GM12878 (cell line): ENCODE results near the gene ZNFX1. TPM values are rescaled to one million over a fixed set of nuclear protein-coding genes. Genes with fewer than 3 reads are reported as not detected.
A peak's percentile ranks its signal among the peaks of the same experiment; 100 is the strongest.

ENCODE experiments used
- ATAC-seq: fragments of 200-7000 bp; cut with Tn5 transposase; 3 replicates; pipeline ENCODE4 v1.9.1; 2020; ENCODE audit warnings: mild to moderate bottlenecking, moderate library complexity
- BruUV-seq: library from RNA; stranded (reverse); fragments of 400-500 nt; replicated peaks from 2 replicates; lab custom pipeline; 2021; lab: Mats Ljungman, UMichigan
- CTCF ChIA-PET: fragments of 300-600 bp; sonication (Branson Sonifier 250); formaldehyde crosslinking; extraction: SDS; loops from one replicate; lab custom pipeline; 2021; ENCODE audit warnings: inconsistent platforms; lab: Yijun Ruan, JAX
- POLR2A ChIA-PET: fragments of 350-600 bp; formaldehyde crosslinking; extraction: SDS; loops from one replicate; lab custom pipeline; 2021; ENCODE audit warnings: inconsistent platforms; lab: Charles Lee
- RAD21 ChIA-PET: fragments of 300-600 bp; sonication (Branson Sonifier 250); formaldehyde crosslinking; loops from one replicate; lab custom pipeline; 2023; ENCODE audit warnings: antibody characterized with exemption; ENCODE audit not compliant: unreplicated experiment; lab: Charles Lee
- SMC1A ChIA-PET: fragments of 300-600 bp; sonication (Branson Sonifier 250); formaldehyde crosslinking; loops from one replicate; lab custom pipeline; 2023; ENCODE audit not compliant: unreplicated experiment, uncharacterized antibody; lab: Charles Lee
- DNase-seq: peaks from one replicate; pipeline ENCODE4 v3.0.0-alpha.2; 2011; ENCODE audit warnings: low read depth, low spot score
- FAIRE-seq: peaks from 3 replicates; lab custom pipeline; 2011; peaks lifted over from hg19 to GRCh38; lab: Jason Lieb, UNC
- H2AFZ ChIP-seq: 2 replicates; pipeline ENCODE4 v1.6.0; 2011; ENCODE audit warnings: low read depth, low read length, control low read depth; ENCODE audit not compliant: control insufficient read depth
- H3K27ac ChIP-seq: 2 replicates; pipeline ENCODE4 v1.5.1; 2011; ENCODE audit warnings: control low read depth; ENCODE audit not compliant: control insufficient read depth, insufficient read depth
- H3K27me3 ChIP-seq, 2 experiments: replicated peaks in 1 of 2; 2 replicates each; pipeline versions ENCODE4 v1.6.0 to v1.6.1; 2011; ENCODE audit warnings: low read length in 1 of 2; ENCODE audit not compliant: control insufficient read depth in 2 of 2, insufficient read depth in 2 of 2
- H3K36me3 ChIP-seq, 2 experiments: 2 replicates each; pipeline ENCODE4 v1.5.1; 2011; ENCODE audit warnings: low read length in 1 of 2; ENCODE audit not compliant: control insufficient read depth in 2 of 2, insufficient read depth in 2 of 2
- H3K4me1 ChIP-seq: 2 replicates; pipeline ENCODE4 v1.6.1; 2011; ENCODE audit warnings: mild to moderate bottlenecking, low read length, moderate library complexity, mixed read lengths; ENCODE audit not compliant: control insufficient read depth, insufficient read depth
- H3K4me2 ChIP-seq: 2 replicates; pipeline ENCODE4 v1.6.0; 2011; ENCODE audit warnings: control low read depth; ENCODE audit not compliant: control insufficient read depth, insufficient read depth
- H3K4me3 ChIP-seq: fragments of 200-600 bp; sonication (generic); 2 replicates; pipeline ENCODE4 v1.5.1; 2016
- H3K79me2 ChIP-seq: 2 replicates; pipeline ENCODE4 v1.6.0; 2011; ENCODE audit warnings: low read length; ENCODE audit not compliant: control insufficient read depth, insufficient read depth
- H3K9ac ChIP-seq: 2 replicates; pipeline ENCODE4 v1.8.0; 2011; ENCODE audit warnings: low read length, control low read depth, mixed read lengths; ENCODE audit not compliant: control insufficient read depth, insufficient read depth
- H3K9me3 ChIP-seq: replicated peaks from 3 replicates; pipeline ENCODE4 v1.5.1; 2011; ENCODE audit warnings: mild to moderate bottlenecking, low read length; ENCODE audit not compliant: control insufficient read depth, insufficient read depth
- H4K20me1 ChIP-seq: 2 replicates; pipeline ENCODE4 v1.6.0; 2011; ENCODE audit not compliant: control insufficient read depth, insufficient read depth
- CHD2 ChIP-seq: IDR thresholded peaks from 2 replicates; pipeline ENCODE4 v1.6.1; 2011; ENCODE audit warnings: low read depth, low read length, improper control_type of control experiment, borderline replicate concordance
- CREM ChIP-seq: IDR thresholded peaks from 2 replicates; pipeline ENCODE4 v1.6.1; 2014; ENCODE audit warnings: antibody characterized with exemption, low read depth
- E2F4 ChIP-seq: IDR thresholded peaks from 2 replicates; pipeline ENCODE4 v1.6.1; 2012; ENCODE audit warnings: low read depth, low read length, improper control_type of control experiment
- MTA2 ChIP-seq: fragments of 450-650 bp; IDR thresholded peaks from 2 replicates; pipeline ENCODE4 v1.6.1; 2016; ENCODE audit warnings: low read depth, mild to moderate bottlenecking, moderate library complexity
- MXI1 ChIP-seq: fragments of 150-350 bp; IDR thresholded peaks from 2 replicates; pipeline ENCODE4 v1.6.1; 2011; ENCODE audit warnings: low read depth, mild to moderate bottlenecking, inconsistent platforms, low read length, improper control_type of control experiment
- PML ChIP-seq: IDR thresholded peaks from 2 replicates; pipeline ENCODE4 v1.6.1; 2012; ENCODE audit warnings: low read length, inconsistent platforms
- RAD51 ChIP-seq: fragments of 450-650 bp; IDR thresholded peaks from 2 replicates; pipeline ENCODE4 v1.6.1; 2016; ENCODE audit warnings: moderate library complexity, mild to moderate bottlenecking, inconsistent platforms
- RCOR1 ChIP-seq: conservative IDR thresholded peaks from 2 replicates; pipeline ENCODE4 v1.6.1; 2012; ENCODE audit warnings: low read depth, low read length, improper control_type of control experiment
- RELA ChIP-seq: fragments of 450-650 bp; IDR thresholded peaks from 2 replicates; pipeline ENCODE4 v1.8.0; 2014; ENCODE audit warnings: borderline replicate concordance; ENCODE audit not compliant: partially characterized antibody
- REST ChIP-seq: IDR thresholded peaks from 2 replicates; pipeline ENCODE4 v1.6.1; 2012; ENCODE audit warnings: mild to moderate bottlenecking, low read depth, low read length
- TARDBP ChIP-seq: IDR thresholded peaks from 2 replicates; pipeline ENCODE4 v1.6.1; 2016; ENCODE audit warnings: borderline replicate concordance
- WGBS: methylation state at CpG from one replicate; pipeline ENCODE4 v1.1.6; 2016; ENCODE audit warnings: low lambda C conversion rate; ENCODE audit not compliant: insufficient replicate concordance, insufficient coverage; ENCODE audit errors: missing lambda C conversion rate; 5-methylcytosine and 5-hydroxymethylcytosine counted together
- in situ Hi-C: fragments of 300-500 bp; cut with MboI; formaldehyde crosslinking; loops from 9 replicates; pipeline ENCODE4 v1.14.3; 2018; ENCODE audit warnings: mixed read lengths
- intact Hi-C: fragments of 100-400 bp; cut with micrococcal nuclease; formaldehyde crosslinking; loops from one replicate; pipeline ENCODE4 v1.14.2; 2022; ENCODE audit not compliant: unreplicated experiment
- polyA plus RNA-seq, 11 experiments: library from polyadenylated mRNA; depleted of rRNA in 4 of 11; unstranded in 6 of 11; stranded (reverse) in 5 of 11; fragments of >200 nt; fragmentation: Nextera tagmentation in 4 of 11; fragmentation: Illumina TruSeq in 1 of 11; extraction: Ambion mirVana in 4 of 11; extraction: Trizol in 1 of 11; gene quantifications; 1 replicate in 1 of 11; 2 replicates in 10 of 11; pipeline versions ENCODE4 v1.2.1 to v1.2.3, GENCODE V29; 2011 to 2016; ENCODE audit warnings: inconsistent platforms in 2 of 11, missing spikeins in 2 of 11, low read depth in 1 of 11
- total RNA-seq, 4 experiments: library from RNA; depleted of rRNA in 3 of 4; stranded (reverse); fragments of >200 nt in 3 of 4; fragmentation: Illumina TruSeq in 1 of 4; extraction: Trizol in 1 of 4; gene quantifications; 2 replicates each; pipeline versions ENCODE4 v1.2.1 to v1.2.3, GENCODE V29; 2013 to 2021

Gene ZNFX1
- total and polyA plus RNA-seq, 10 of the 15 experiments (the other 5 are each of a cell fraction or from before 2014, with no cell fraction given) = 7.4 to 31.5 (median 25.6) TPM

DNA sequence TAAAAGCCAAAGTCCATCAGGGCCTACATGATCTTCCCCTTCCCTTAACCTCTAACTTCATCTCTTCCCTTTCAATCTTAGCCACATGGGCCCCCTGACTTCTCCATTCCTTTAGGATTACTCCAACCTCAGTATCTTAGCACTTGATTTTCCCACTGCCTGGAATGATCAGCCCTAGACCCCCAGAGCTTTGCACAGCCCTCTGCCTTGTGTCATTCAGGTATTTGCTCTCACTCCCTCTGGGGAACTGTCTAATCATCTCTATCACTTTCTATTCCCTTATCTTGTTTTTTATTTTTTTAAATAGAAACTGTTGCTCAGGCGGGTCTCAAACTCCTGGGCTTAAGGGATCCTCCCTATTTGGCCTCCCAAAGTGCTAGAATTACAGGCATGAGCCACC, 13.3 kb upstream of the ZNFX1 start:
- Histone ChIP-seq H4K20me1 (peaks cover 10% of the 10 kb centered on the region), H3K4me2 (no peak overlapping the region), H3K27me3 (no peaks in the 10 kb centered on the region), H3K4me1 (peaks cover 7% of the 10 kb centered on the region; the same call in 1 of the 2 replicates), H3K9ac (no peak overlapping the region), H3K36me3 (peaks cover 26 to 38% of the 10 kb centered on the region in 2 experiments), H3K9me3 (peaks cover 15% of the 10 kb centered on the region), H3K79me2 (peaks cover 24% of the 10 kb centered on the region), H3K4me3 (no peak overlapping the region), H3K27ac (peak overlapping the region; percentile 11; the same call in 1 of the 2 replicates), H2AFZ (no peak overlapping the region)
- intact Hi-C loops = no loop called here
- in situ Hi-C loops = no loop called here
- peak; percentile 15; the same call in 2 of the 3 replicates for ATAC-seq
- TF ChIP-seq RELA (no peak), CHD2 (no peak), REST (no peak), CREM (no peak), PML (no peak), RCOR1 (no peak), E2F4 (no peak), MTA2 (no peak), TARDBP (no peak), RAD51 (no peak), MXI1 (no peak)
- ChIA-PET CTCF (no interaction called here), POLR2A (interaction anchor here (1.1 to 1.9 kb wide), 3 partner anchors 9 to 13 kb away, joined by 4 to 6 read pairs (median 4); no protein-coding TSS in a partner anchor), RAD21 (no interaction called here), SMC1A (interaction anchor here (1.1 kb wide), 1 partner anchor 12 kb away, joined by 3 read pairs; no protein-coding TSS in a partner anchor)
- DNase-seq = no peak
- no peak for FAIRE-seq
- no TSS peak for BruUV-seq
- 7% methylated on average over 1 of the region's 1 CpG for WGBS
